GM12864 (cell line): ENCODE measurements around the gene SELENOP.

Experiments used
- DNase-seq: peaks from one replicate; pipeline ENCODE4 v3.0.0-alpha.2; 2011; ENCODE audit warnings: low read depth
- H3K4me3 ChIP-seq: 2 replicates; pipeline ENCODE4 v1.5.1; 2011; ENCODE audit warnings: mild to moderate bottlenecking, low read depth, low read length, control low read depth
- CTCF ChIP-seq: IDR thresholded peaks from 2 replicates; pipeline ENCODE4 v1.5.1; 2011; ENCODE audit warnings: low read depth, mild to moderate bottlenecking, moderate library complexity, low read length, control low read depth, inconsistent platforms; ENCODE audit errors: missing control alignments

Gene SELENOP

GRCh38 chr5:42840269-42840668 lies 28.6 kb upstream of the SELENOP start:
- TF ChIP-seq CTCF: no peak
- H3K4me3 ChIP-seq: no peak overlapping the region
- DNase-seq: no peak

- no peak overlapping the region for H3K4me3 ChIP-seq
- TF ChIP-seq CTCF: no peak
Measured at GRCh38 chr5:42839196-42839595, 27.5 kb upstream of the SELENOP start.

GRCh38 chr5:42837601-42838000 lies 25.9 kb upstream of the SELENOP start:
- DNase-seq: no peak
- TF ChIP-seq CTCF: no peak
- no peak overlapping the region for H3K4me3 ChIP-seq

More at GRCh38 chr5:42839196-42839595, 27.5 kb upstream of the SELENOP start:
- no peak for DNase-seq

GRCh38 chr5:42836070-42836769 lies 24.5 kb upstream of the SELENOP start:
- H3K4me3 ChIP-seq: no peak overlapping the region
- DNase-seq: no peak
- no peak for TF ChIP-seq CTCF

GRCh38 chr5:42832060-42832459 lies 20.4 kb upstream of the SELENOP start:
- DNase-seq: no peak
- TF ChIP-seq CTCF: no peak
- no peak overlapping the region for H3K4me3 ChIP-seq

GRCh38 chr5:42830924-42831323 lies 19.2 kb upstream of the SELENOP start:
- DNase-seq: no peak

More at GRCh38 chr5:42830924-42831323, 19.2 kb upstream of the SELENOP start:
- TF ChIP-seq CTCF: no peak
- H3K4me3 ChIP-seq: no peak overlapping the region
